ENCODE results near the gene OXNAD1.

- TF ChIP-seq CTCF (IDR thresholded peaks at IDR 0.05; ENCODE audit: poor library complexity) (no peak), EZH2 (IDR thresholded peaks at IDR 0.05; ENCODE audit: borderline replicate concordance) (no peak)
Observed at GRCh38 chr3:16332904-16333426, 68.0 kb downstream of the OXNAD1 start.
